ENCODE data around the gene RPS3A. TPM values are rescaled to one million over a fixed set of nuclear protein-coding genes. Genes with fewer than 3 reads are reported as not detected.

The RPS3A gene
- total RNA-seq, 2 donors from 2014 or later: 1,734 to 2,285 TPM

- no peaks in the 10 kb centered on the region for H3K9me3 ChIP-seq
- H3K27ac ChIP-seq: no peak overlapping the region
- H3K4me3 ChIP-seq: no peak overlapping the region
- no peak for DNase-seq (ENCODE audit: low spot score)
- peaks cover 71% of the 10 kb centered on the region for H3K36me3 ChIP-seq
- TF ChIP-seq CTCF (IDR thresholded peaks at IDR 0.05): no peak
- H3K4me1 ChIP-seq: peaks cover 0 to 19% of the 10 kb centered on the region in 2 donors
- no peaks in the 10 kb centered on the region for H3K27me3 ChIP-seq
Measured at GRCh38 chr4:151105454-151106032, 6.1 kb downstream of the RPS3A start.

- H3K4me3 ChIP-seq: no peak overlapping the region
Measured at GRCh38 chr4:151107063-151107462, 7.6 kb downstream of the RPS3A start.

GRCh38 chr4:151110236-151110635 lies 10.8 kb downstream of the RPS3A start:
- Histone ChIP-seq H3K9me3 (no peaks in the 10 kb centered on the region), H3K4me3 (no peak overlapping the region), H3K27ac (no peak overlapping the region), H3K4me1 (peaks cover 0 to 28% of the 10 kb centered on the region in 2 donors), H3K36me3 (peaks cover 26% of the 10 kb centered on the region), H3K27me3 (no peaks in the 10 kb centered on the region)
- no peak for TF ChIP-seq CTCF (IDR thresholded peaks at IDR 0.05)
- no peak for DNase-seq (ENCODE audit: low spot score)

More at GRCh38 chr4:151107063-151107462, 7.6 kb downstream of the RPS3A start:
- no peak for DNase-seq (ENCODE audit: low spot score)
- H3K27me3 ChIP-seq: no peaks in the 10 kb centered on the region
- no peak overlapping the region for H3K27ac ChIP-seq
- no peaks in the 10 kb centered on the region for H3K9me3 ChIP-seq
- no peak for TF ChIP-seq CTCF (IDR thresholded peaks at IDR 0.05)
- H3K36me3 ChIP-seq: peaks cover 57% of the 10 kb centered on the region
- peaks cover 0 to 11% of the 10 kb centered on the region in 2 donors for H3K4me1 ChIP-seq

- H3K4me3 ChIP-seq: no peak overlapping the region
- H3K4me1 ChIP-seq: peaks cover 0 to 28% of the 10 kb centered on the region in 2 donors
- no peaks in the 10 kb centered on the region for H3K27me3 ChIP-seq
- H3K27ac ChIP-seq: peak overlapping the region; percentile 46 to 85
- DNase-seq (ENCODE audit: low spot score): no peak
- peaks cover 14% of the 10 kb centered on the region for H3K36me3 ChIP-seq
- no peaks in the 10 kb centered on the region for H3K9me3 ChIP-seq
- no peak for TF ChIP-seq CTCF (IDR thresholded peaks at IDR 0.05)
Measured at GRCh38 chr4:151114338-151114737, 14.9 kb downstream of the RPS3A start.

- Histone ChIP-seq H3K4me3 (no peak overlapping the region), H3K4me1 (peaks cover 0 to 28% of the 10 kb centered on the region in 2 donors), H3K27ac (peak overlapping the region; percentile 46 to 85), H3K27me3 (no peaks in the 10 kb centered on the region), H3K9me3 (no peaks in the 10 kb centered on the region), H3K36me3 (peaks cover 20% of the 10 kb centered on the region)
- no peak for DNase-seq (ENCODE audit: low spot score)
- TF ChIP-seq CTCF (IDR thresholded peaks at IDR 0.05): no peak
Measured at GRCh38 chr4:151114986-151115385, 15.6 kb downstream of the RPS3A start.

Measured in right atrium auricular region (tissue), 2 donors.